ENCODE results near the gene ZMYM2.
"Not testable (repeated sequence)": the region's sequence is repeated elsewhere in the genome, so short reads cannot be mapped to it uniquely, and the experiment has no call there.

ZMYM2 gene

DNA sequence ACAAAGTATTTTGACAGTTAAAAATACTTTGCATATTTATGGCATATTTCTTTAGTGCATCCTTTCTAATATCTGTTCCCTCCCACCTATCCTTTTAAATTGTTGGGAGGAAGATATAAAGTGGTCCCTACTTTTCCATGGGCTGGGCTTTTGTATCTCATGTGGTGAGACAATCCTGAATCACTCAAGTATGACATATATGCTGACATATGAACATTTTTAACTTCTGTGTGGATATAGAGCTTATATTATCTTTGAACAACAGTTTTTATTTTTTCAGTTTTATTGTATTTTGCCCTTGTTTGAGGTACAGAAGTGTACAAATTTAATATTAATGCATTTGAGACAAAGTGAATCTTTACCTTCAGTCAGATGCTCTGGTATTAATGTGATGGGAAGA is 3.4 kb downstream of the ZMYM2 start:
- TF ChIP-seq, protein P1, sequence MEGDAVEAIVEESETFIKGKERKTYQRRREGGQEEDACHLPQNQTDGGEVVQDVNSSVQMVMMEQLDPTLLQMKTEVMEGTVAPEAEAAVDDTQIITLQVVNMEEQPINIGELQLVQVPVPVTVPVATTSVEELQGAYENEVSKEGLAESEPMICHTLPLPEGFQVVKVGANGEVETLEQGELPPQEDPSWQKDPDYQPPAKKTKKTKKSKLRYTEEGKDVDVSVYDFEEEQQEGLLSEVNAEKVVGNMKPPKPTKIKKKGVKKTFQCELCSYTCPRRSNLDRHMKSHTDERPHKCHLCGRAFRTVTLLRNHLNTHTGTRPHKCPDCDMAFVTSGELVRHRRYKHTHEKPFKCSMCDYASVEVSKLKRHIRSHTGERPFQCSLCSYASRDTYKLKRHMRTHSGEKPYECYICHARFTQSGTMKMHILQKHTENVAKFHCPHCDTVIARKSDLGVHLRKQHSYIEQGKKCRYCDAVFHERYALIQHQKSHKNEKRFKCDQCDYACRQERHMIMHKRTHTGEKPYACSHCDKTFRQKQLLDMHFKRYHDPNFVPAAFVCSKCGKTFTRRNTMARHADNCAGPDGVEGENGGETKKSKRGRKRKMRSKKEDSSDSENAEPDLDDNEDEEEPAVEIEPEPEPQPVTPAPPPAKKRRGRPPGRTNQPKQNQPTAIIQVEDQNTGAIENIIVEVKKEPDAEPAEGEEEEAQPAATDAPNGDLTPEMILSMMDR (IDR thresholded peaks at IDR 0.05; ENCODE audit: low read depth, low read length, missing control alignments): no peak
- H3K4me3 ChIP-seq (ENCODE audit: low read depth, low read length): no peak overlapping the region
- in situ Hi-C loops (cut with HindIII; ENCODE audit: low sequenced_read_pairs): no loop called here
- no peak for DNase-seq (ENCODE audit: low read depth)

DNA sequence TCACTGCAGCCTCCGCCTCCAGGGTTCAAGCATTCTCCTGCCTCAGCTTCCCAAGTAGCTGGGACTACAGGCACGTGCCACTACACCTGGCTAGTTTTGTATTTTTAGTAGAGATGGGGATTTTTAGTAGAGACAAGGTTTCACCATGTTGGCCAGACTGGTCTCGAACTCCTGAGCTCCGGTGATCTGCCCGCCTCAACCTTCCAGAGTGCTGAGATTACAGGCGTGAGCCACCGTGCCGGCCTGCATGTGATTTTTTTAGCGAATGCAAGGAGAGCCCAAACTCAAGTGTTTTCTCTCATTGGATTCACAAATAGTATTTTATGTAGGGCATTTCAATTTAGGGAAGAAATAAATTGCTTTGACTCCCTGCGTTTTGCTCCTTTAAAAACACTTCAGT is 4.4 kb downstream of the ZMYM2 start:
- H3K4me3 ChIP-seq (ENCODE audit: low read depth, low read length): no peak overlapping the region
- DNase-seq (ENCODE audit: low read depth): no peak
- TF ChIP-seq, protein P1 (IDR thresholded peaks at IDR 0.05; ENCODE audit: low read depth, low read length, missing control alignments): no peak
- in situ Hi-C loops (cut with HindIII; ENCODE audit: low sequenced_read_pairs): no loop called here

DNA sequence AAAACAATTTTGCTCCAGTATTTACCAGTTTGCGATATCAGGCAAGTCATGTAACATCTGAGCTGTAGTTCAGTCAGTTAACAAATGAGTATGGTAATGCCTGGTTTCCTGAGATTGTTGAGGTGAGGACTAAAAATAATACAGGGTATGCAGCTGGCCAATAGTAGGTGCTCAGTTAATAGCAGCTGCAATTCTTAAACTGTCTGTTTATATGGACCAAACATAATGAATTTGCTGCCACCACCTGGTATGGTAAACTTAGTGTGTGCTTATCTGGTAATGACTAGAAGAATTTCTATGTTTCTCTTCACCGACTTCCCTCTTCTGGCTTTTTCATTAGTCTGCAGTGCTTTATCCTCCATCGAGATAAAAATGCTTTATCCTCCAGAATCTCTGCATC is 9.1 kb downstream of the ZMYM2 start:
- TF ChIP-seq, protein P1 (IDR thresholded peaks at IDR 0.05; ENCODE audit: low read depth, low read length, missing control alignments): no peak
- in situ Hi-C loops (cut with HindIII; ENCODE audit: low sequenced_read_pairs): no loop called here
- H3K4me3 ChIP-seq (ENCODE audit: low read depth, low read length): no peak overlapping the region
- DNase-seq (ENCODE audit: low read depth): no peak

DNA sequence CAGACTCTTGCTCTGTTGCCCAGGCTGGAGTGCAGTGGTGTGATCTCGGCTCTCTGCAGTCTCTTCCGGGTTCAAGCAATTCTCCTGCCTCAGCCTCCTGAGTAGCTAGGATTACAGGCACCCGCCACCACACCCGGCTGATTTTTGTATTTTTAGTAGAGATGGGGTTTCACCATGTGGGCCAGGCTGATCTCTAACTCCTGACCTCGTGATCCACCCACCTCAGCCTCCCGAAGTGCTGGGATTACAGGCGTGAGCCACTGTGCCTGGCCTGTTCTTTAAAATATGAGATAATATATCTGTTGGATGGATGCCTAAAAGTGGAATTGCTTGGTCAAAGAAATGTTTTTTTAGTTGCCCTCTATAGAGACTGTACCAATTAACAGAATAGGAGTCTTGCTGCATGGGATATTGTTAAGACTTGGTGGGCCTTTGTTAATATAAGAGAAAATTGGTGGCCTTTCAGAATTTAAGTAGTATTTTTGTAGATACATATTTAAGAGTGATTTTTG is 16.0 kb downstream of the ZMYM2 start:
- H3K4me3 ChIP-seq (ENCODE audit: low read depth, low read length); DNase-seq (ENCODE audit: low read depth); in situ Hi-C loops (cut with HindIII; ENCODE audit: low sequenced_read_pairs): not testable (repeated sequence)

DNA sequence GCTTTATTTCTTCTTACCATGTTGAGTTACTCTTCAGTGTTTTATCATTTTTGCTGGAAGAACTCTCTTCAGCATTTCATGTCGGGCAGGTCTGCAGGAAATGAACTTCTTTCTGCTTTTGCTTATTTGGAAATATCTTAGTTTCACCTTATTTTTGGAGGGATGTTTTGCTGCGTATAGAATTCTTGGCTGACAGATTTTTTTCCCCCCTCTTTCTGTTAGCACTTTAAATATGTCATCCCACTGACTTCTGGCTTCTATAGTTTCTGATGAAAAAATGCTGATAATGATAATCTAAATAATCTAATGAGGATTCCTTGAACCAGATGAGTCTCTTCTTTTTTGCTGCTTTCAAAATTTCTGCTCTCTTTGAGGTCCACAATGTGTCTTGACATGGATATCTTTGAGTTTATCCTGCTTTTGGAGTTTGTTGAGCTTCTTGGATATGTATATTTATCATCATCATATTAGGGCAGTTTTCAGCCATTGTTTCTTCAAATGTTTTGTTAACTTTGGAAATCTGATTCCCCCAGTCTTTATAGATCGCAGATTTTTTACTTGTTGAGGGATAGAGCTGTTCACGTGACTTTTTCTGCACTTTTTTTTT is 20.4 kb downstream of the ZMYM2 start:
- no peak for DNase-seq (ENCODE audit: low read depth)
- H3K4me3 ChIP-seq (ENCODE audit: low read depth, low read length): no peak overlapping the region
- in situ Hi-C loops (cut with HindIII; ENCODE audit: low sequenced_read_pairs): no loop called here
- TF ChIP-seq, protein P1 (IDR thresholded peaks at IDR 0.05; ENCODE audit: low read depth, low read length, missing control alignments): no peak

DNA sequence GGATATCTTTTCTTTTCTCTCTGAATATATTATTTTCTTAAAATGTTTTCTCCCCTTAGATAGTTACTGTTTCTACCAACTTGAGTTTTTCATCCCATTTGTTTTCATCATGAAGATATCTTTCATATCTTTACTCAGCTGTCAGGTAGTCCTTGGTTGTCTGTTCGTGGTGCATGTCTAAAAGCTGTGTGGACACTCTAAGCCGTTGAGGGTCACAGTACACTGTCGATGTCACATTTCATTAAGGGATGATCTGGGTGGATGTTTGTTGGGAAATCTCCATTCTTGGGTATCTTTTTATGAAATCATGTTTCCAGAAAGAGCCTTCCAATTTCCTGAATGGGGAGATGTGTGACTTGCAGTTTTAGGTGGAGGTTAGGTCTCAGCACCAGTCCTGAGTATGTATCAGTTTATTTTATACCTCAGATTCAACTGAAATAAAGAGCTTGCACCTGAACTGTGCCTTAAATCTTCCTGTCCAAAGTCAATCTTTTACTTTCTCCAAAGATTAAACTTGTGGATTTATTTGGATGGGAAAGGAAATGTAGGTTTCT is 23.2 kb downstream of the ZMYM2 start:
- in situ Hi-C loops (cut with HindIII; ENCODE audit: low sequenced_read_pairs): no loop called here
- no peak for DNase-seq (ENCODE audit: low read depth)
- TF ChIP-seq, protein P1 (IDR thresholded peaks at IDR 0.05; ENCODE audit: low read depth, low read length, missing control alignments): no peak
- no peak overlapping the region for H3K4me3 ChIP-seq (ENCODE audit: low read depth, low read length)

DNA sequence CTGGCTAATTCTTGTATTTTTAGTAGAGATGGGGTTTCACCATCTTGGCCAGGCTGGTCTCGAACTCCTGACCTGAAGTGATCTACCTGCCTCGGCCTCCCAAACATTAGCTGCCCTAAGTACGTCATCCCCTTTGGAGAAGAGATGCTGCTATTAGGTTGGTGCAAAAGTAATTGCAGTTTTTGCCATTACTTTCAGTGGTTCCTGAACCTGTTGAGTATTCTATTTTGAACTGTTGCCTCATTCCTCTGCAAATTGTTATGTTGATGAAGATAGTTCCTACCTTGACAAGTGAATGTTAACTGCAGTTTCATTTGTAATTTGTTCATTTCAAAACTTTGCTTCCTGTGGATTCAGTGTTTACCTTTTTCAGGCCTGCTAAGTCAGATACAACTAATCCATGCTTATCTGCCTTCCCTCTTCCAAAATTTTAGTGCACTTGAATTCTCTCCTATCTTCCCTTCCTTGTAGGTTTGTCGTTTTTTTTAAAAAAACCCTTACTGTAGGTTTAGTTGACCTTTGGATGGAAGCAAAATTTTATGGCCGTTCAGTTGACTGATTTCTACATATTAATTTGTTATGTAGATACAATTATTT is 24.0 kb downstream of the ZMYM2 start:
- in situ Hi-C loops (cut with HindIII; ENCODE audit: low sequenced_read_pairs): no loop called here
- TF ChIP-seq, protein P1 (IDR thresholded peaks at IDR 0.05; ENCODE audit: low read depth, low read length, missing control alignments): no peak
- no peak overlapping the region for H3K4me3 ChIP-seq (ENCODE audit: low read depth, low read length)
- no peak for DNase-seq (ENCODE audit: low read depth)

All from astrocyte of the cerebellum (primary cell).